Ovary (tissue), 9 donors: ENCODE measurements around the gene DGKG. TPM values are rescaled to one million over a fixed set of nuclear protein-coding genes. Genes with fewer than 3 reads are reported as not detected.

ENCODE experiments used
- DNase-seq, 5 donors: peaks; one replicate each; pipeline ENCODE4 v3.0.0-alpha.2; 2019 to 2020
- H3K27ac ChIP-seq, 2 donors: fragments of 200-600 bp; one replicate each; pipeline versions ENCODE4 v1.5.1 to v1.8.0; 2019 to 2022
- H3K27me3 ChIP-seq: fragments of 200-600 bp; one replicate; pipeline ENCODE4 v1.8.0; 2022
- H3K36me3 ChIP-seq: fragments of 200-600 bp; sonication (generic); one replicate; pipeline ENCODE4 v1.5.1; 2019
- H3K4me1 ChIP-seq: one replicate; pipeline ENCODE4 v1.8.1; 2013; ENCODE audit warnings: mild to moderate bottlenecking, moderate library complexity; ENCODE audit not compliant: insufficient read depth
- H3K4me3 ChIP-seq: fragments of 200-600 bp; sonication (generic); one replicate; pipeline ENCODE4 v1.5.1; 2017
- H3K9me3 ChIP-seq, 2 donors: fragments of 200-600 bp in 1 of 2; sonication (generic) in 1 of 2; one replicate each; pipeline versions ENCODE4 v1.5.1 to v1.8.1; 2013 to 2019; ENCODE audit warnings: mild to moderate bottlenecking in 1 of 2, moderate library complexity in 1 of 2
- EP300 ChIP-seq: sonication (generic); formaldehyde crosslinking; IDR thresholded peaks from one replicate; pipeline ENCODE4 v1.6.1; 2017; ENCODE audit warnings: antibody characterized with exemption
- POLR2A ChIP-seq: fragments of 450-650 bp; IDR thresholded peaks from one replicate; pipeline ENCODE4 v1.6.1; 2017; ENCODE audit warnings: antibody characterized with exemption, mild to moderate bottlenecking, moderate library complexity
- WGBS, 3 donors: extraction: QIAGEN DNeasy Blood & Tissue Kit in 1 of 3; methylation state at CpG; one replicate each; pipeline versions ENCODE4 v1.1.5 to v1.1.7; 2013 to 2017; 5-methylcytosine and 5-hydroxymethylcytosine counted together
- intact Hi-C, 4 donors: fragments of 100-400 bp; cut with DNase I; formaldehyde crosslinking; loops; one replicate each; pipeline versions ENCODE4 v1.11.0 to v1.15.1; 2022 to 2023
- polyA plus RNA-seq, 2 donors: library from polyadenylated mRNA; stranded (reverse); fragments of 200-250 nt in 1 of 2; fragments of 350-450 nt in 1 of 2; fragmentation: Illumina TruSeq in 1 of 2; extraction: RNeasy Lipid Tissue Mini Kit (QIAGEN cat#74804) in 1 of 2; gene quantifications; one replicate each; pipeline ENCODE4 v1.2.3, GENCODE V29; 2013 to 2014
- total RNA-seq, 7 donors: library from RNA; depleted of rRNA in 2 of 7; stranded (reverse); fragments of >200 nt in 2 of 7; fragmentation: NEBNext Ultra II Directional in 3 of 7; extraction: Animal tissue kit (Norgen Biotek cat#: 25700) in 3 of 7; gene quantifications; one replicate each; pipeline versions ENCODE4 v1.1.0 to v1.2.4, GENCODE V29; 2016 to 2023
- TF ChIP-seq, protein P1 (sequence below), 3 donors: fragments of 450-650 bp in 2 of 3; fragments of 200-600 bp in 1 of 3; IDR thresholded peaks; one replicate each; pipeline versions ENCODE4 v1.5.1 to v1.8.0; 2016 to 2022; ENCODE audit warnings: antibody characterized with exemption in 3 of 3, mild to moderate bottlenecking in 1 of 3
- donor health status: DM: no; HTN: no; CAD: no; lungs with moderate emphysema.
- donor health status: DM: no; HTN: no; CAD: no.
- donor health status: Bipolar disorder and iron deficiency.
- donor health status: DM: yes; HTN: yes; CAD: no.
- donor health status: DM: no; HTN: no; CAD: no.
- donor health status: DM: yes; HTN: yes; CAD: no.

DGKG gene
- total and polyA plus RNA-seq, 9 donors, result 1.0 to 7.0 (median 4.1) TPM

GRCh38 chr3:186173224-186173815, 188.7 kb downstream of the DGKG start:
- no peaks in the 10 kb centered on the region for H3K4me1 ChIP-seq
- H3K4me3 ChIP-seq, result no peak overlapping the region
- no peaks in the 10 kb centered on the region for H3K36me3 ChIP-seq
- intact Hi-C loops, result no loop called here
- TF ChIP-seq, protein P1, sequence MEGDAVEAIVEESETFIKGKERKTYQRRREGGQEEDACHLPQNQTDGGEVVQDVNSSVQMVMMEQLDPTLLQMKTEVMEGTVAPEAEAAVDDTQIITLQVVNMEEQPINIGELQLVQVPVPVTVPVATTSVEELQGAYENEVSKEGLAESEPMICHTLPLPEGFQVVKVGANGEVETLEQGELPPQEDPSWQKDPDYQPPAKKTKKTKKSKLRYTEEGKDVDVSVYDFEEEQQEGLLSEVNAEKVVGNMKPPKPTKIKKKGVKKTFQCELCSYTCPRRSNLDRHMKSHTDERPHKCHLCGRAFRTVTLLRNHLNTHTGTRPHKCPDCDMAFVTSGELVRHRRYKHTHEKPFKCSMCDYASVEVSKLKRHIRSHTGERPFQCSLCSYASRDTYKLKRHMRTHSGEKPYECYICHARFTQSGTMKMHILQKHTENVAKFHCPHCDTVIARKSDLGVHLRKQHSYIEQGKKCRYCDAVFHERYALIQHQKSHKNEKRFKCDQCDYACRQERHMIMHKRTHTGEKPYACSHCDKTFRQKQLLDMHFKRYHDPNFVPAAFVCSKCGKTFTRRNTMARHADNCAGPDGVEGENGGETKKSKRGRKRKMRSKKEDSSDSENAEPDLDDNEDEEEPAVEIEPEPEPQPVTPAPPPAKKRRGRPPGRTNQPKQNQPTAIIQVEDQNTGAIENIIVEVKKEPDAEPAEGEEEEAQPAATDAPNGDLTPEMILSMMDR (IDR thresholded peaks at IDR 0.05), result no peak
- TF ChIP-seq POLR2A, result no peak
- no peak for TF ChIP-seq EP300
- H3K27me3 ChIP-seq, result no peaks in the 10 kb centered on the region
- no peak overlapping the region for H3K27ac ChIP-seq
- no peaks in the 10 kb centered on the region for H3K9me3 ChIP-seq
- DNase-seq, result no peak
- 88 to 90% (median 89%) methylated on average over 9 of the region's 9 CpGs for WGBS, 3 donors

GRCh38 chr3:186172353-186172752, 189.7 kb downstream of the DGKG start:
- no peaks in the 10 kb centered on the region for H3K36me3 ChIP-seq
- intact Hi-C loops, result no loop called here
- no peaks in the 10 kb centered on the region for H3K9me3 ChIP-seq
- TF ChIP-seq, protein P1 (IDR thresholded peaks at IDR 0.05), result no peak
- TF ChIP-seq EP300 (no peak), POLR2A (no peak)
- no peaks in the 10 kb centered on the region for H3K27me3 ChIP-seq
- H3K27ac ChIP-seq, result no peak overlapping the region
- no peak for DNase-seq
- no peak overlapping the region for H3K4me3 ChIP-seq
- no peaks in the 10 kb centered on the region for H3K4me1 ChIP-seq
- 76 to 88% (median 83%) methylated on average over 2 of the region's 2 CpGs for WGBS, 3 donors

DNA sequence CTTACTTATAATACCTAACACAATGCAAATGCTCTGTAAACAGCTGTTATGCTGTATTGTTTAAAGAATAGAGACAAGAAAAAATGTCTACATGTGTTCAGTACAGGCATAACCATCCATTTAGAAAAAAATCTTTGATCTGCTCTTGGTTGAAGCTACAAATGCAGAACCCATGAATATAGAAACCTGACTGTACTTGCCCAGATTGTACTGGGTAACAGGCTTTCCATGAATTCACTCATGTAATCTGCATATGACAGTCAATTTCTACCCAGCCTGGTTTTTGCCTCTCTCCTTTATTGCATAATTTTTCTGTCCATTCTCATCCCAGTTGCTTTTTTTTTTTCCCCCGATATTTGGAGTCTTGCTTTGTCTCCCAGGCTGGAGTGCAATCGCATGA, 190.5 kb downstream of the DGKG start:
- no peak for DNase-seq
- no peaks in the 10 kb centered on the region for H3K9me3 ChIP-seq
- intact Hi-C loops, result no loop called here
- no peaks in the 10 kb centered on the region for H3K36me3 ChIP-seq
- H3K27ac ChIP-seq, result no peak overlapping the region
- no peak for TF ChIP-seq POLR2A
- TF ChIP-seq, protein P1 (IDR thresholded peaks at IDR 0.05), result no peak
- TF ChIP-seq EP300, result no peak
- no peaks in the 10 kb centered on the region for H3K27me3 ChIP-seq
- H3K4me3 ChIP-seq, result no peak overlapping the region
- no peaks in the 10 kb centered on the region for H3K4me1 ChIP-seq
- 94 to 96% (median 94%) methylated on average over 2 of the region's 2 CpGs for WGBS, 3 donors

DNA sequence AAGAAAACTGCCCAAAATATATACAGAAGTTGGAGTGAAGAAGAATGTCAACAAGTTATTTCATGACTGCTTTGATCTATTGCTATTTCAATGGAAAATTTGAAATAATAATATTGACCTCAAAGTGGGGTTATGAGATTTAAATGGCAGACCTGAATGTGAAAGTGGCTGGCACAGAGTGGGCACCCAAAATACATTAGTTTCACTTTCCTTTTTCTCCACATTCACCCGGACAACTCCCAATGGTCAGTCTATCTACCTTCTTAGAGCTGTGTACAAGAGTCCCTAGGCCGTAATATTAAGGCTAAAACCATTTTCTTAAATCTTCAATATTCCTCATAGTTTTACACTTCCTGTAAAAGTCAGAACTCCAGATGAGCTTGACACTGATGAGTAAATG, 191.5 kb downstream of the DGKG start:
- WGBS, 3 donors, result 37 to 54% (median 38%) methylated on average over 2 of the region's 2 CpGs
- H3K27me3 ChIP-seq, result no peaks in the 10 kb centered on the region
- no peak overlapping the region for H3K4me3 ChIP-seq
- H3K4me1 ChIP-seq, result no peaks in the 10 kb centered on the region
- no peaks in the 10 kb centered on the region for H3K9me3 ChIP-seq
- intact Hi-C loops, result no loop called here
- no peak for DNase-seq
- TF ChIP-seq EP300, result no peak
- TF ChIP-seq, protein P1 (IDR thresholded peaks at IDR 0.05), result no peak
- no peak for TF ChIP-seq POLR2A
- no peaks in the 10 kb centered on the region for H3K36me3 ChIP-seq
- no peak overlapping the region for H3K27ac ChIP-seq
